ENCODE measurements around the gene NAV3.

NAV3 gene, protein sequence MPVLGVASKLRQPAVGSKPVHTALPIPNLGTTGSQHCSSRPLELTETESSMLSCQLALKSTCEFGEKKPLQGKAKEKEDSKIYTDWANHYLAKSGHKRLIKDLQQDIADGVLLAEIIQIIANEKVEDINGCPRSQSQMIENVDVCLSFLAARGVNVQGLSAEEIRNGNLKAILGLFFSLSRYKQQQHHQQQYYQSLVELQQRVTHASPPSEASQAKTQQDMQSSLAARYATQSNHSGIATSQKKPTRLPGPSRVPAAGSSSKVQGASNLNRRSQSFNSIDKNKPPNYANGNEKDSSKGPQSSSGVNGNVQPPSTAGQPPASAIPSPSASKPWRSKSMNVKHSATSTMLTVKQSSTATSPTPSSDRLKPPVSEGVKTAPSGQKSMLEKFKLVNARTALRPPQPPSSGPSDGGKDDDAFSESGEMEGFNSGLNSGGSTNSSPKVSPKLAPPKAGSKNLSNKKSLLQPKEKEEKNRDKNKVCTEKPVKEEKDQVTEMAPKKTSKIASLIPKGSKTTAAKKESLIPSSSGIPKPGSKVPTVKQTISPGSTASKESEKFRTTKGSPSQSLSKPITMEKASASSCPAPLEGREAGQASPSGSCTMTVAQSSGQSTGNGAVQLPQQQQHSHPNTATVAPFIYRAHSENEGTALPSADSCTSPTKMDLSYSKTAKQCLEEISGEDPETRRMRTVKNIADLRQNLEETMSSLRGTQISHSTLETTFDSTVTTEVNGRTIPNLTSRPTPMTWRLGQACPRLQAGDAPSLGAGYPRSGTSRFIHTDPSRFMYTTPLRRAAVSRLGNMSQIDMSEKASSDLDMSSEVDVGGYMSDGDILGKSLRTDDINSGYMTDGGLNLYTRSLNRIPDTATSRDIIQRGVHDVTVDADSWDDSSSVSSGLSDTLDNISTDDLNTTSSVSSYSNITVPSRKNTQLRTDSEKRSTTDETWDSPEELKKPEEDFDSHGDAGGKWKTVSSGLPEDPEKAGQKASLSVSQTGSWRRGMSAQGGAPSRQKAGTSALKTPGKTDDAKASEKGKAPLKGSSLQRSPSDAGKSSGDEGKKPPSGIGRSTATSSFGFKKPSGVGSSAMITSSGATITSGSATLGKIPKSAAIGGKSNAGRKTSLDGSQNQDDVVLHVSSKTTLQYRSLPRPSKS (N-terminal part only)

DNA sequence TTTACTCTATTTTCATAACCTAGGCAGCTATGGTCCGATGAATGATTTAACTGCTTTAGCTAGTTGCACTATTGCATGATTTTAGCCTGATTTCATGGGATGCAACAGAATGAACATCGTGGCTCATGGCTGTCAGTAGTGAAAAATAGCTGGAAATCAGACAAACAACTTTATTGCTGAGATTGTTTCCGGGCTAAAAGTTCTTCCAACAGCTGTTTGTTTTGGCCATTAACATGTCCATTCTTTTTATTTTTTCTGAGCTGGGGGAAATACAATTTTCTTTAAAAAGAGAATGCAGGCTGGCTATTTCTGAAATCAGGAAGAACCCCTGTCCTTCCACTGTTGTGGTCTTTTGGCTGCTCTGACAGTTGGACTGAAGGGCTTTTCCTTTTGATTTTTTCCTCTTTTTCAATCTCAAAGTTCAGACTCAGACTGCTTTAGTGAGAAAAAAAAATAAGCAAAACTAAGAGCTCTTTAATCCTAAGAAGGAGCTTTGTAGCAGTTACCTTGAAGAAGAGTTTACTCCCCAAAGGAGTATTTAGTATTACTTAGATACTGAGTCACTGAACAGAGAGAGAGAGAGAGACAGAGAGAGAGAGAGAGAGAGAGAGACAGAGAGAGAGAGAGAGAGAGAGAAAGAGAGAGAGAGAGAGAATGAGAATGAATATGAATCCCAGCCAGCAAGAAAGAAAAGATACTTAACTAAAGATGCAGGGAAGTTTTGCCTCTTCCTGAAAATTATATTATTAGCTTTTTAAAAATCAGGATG, at the start of gene NAV3:
TSS of gene NAV3 (plus strand) at position 312 of the 769 bp plus-strand sequence. CDS start 568 bp downstream, outside the sequence.
- DNase-seq (ENCODE audit: low read depth) = no peak

- DNase-seq (ENCODE audit: low read depth) = no peak
These were observed 48.7 kb upstream of the NAV3 start for GRCh38 chr12:77782034-77782433.

GRCh38 chr12:77782766-77783165, 47.9 kb upstream of the NAV3 start:
- no peak for DNase-seq (ENCODE audit: low read depth)

- no peak for DNase-seq (ENCODE audit: low read depth)
These were observed 45.5 kb upstream of the NAV3 start for GRCh38 chr12:77785211-77785610.

DNA sequence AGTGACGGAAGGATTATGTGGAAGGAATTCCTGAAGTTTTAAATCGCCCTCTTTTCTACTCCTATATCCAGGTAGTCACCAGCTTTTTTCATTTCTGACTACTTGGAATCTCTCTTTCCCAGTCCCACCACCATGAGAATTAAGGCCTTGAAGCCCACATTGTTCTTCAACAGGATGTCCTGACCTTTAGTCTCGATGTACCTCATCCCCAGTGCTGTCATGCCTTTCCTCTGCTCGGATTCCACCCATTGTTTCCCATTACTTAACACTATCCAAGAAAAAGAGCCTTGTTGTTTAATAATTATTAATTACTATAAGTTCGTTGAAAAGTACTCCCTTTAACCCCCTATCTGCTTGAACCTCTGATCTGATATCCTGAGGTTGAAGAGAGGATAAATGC, 44.0 kb upstream of the NAV3 start:
- no peak for DNase-seq (ENCODE audit: low read depth)

DNA sequence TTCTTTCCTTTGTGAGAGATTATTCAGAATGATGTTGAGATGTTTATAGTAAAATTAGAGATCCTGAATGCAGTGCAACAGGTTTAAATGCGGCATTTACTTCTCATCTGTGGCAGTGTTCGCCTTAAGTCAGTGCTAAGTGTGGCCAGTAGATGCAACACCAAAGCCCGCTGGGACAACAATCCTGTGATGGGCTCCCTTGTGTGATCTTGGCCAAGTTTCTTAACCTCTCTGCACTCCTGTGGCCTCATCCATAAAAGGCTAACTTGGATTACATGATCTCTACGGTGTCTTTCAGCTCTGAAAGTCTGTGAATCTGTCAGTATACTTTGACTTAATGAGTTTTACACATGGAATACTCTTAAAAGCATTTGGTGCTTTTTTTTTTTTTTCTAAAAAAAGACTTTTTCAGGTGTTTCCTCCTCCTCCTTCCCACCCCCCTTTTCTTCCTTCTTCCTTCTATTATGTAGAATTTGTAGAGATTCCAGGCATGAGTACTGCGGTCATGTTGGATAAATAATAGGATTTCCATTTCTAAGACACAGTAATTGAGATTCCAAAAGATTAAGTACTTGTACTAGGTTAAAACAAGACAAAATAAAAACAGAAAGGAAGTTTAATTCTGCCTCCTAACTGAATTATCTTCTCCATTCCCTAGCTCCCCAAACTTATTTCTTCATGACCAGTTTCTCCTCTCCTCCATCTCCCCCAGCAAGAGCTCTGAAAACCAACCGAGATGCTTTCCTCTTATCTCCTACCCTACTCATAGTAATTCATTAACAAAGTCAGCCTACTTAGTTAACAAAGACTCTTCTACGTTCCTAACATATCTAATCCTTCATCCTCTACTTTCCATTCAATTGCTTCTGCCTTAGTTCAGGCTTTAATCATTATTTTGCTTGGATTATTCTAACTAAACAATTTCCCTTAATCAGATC, 42.2 kb upstream of the NAV3 start:
- DNase-seq (ENCODE audit: low read depth) = no peak

DNA sequence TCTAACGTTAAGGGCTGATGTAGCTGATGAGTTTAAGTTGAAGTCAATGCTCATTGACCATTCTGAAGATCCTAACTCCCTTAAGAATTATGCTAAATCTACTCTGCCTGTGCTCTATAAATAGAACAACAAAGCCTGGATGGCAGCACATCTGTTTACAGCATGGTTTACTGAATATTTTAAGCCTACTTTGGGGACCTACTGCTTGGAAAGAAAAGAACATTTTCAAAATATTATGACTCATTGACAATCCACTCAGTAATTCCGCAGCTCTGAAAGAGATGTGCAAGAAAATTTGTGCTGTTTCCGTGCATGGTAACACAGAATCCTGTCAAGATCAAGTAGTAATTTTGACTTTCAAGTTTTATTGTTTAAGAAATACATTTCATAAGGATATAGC, 35.0 kb upstream of the NAV3 start:
- DNase-seq (ENCODE audit: low read depth) = no peak

- peak; percentile 57 for DNase-seq (ENCODE audit: low read depth)
These were observed 33.9 kb upstream of the NAV3 start for GRCh38 chr12:77796775-77797174.

DNA sequence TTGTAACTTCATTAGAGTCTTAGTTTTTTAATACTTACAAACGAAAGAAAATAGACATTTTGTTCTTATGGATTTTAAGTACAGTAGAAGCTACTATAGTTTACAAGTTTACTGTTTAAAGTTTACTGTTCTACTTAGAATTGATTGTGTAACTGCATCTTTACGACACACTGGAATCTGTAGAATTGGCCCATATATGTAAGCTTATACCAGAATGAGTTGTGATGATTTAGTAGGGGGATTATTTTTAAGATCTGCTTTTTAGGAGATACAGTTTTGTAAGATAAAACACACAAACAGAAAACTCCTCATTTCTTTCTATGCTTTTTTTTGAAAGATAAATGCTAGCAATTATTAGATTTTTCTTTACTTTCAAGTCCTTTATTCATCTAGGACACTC, 30.2 kb upstream of the NAV3 start:
- DNase-seq (ENCODE audit: low read depth) = no peak

GRCh38 chr12:77808534-77808933, 22.2 kb upstream of the NAV3 start:
- DNase-seq (ENCODE audit: low read depth) = no peak

DNA sequence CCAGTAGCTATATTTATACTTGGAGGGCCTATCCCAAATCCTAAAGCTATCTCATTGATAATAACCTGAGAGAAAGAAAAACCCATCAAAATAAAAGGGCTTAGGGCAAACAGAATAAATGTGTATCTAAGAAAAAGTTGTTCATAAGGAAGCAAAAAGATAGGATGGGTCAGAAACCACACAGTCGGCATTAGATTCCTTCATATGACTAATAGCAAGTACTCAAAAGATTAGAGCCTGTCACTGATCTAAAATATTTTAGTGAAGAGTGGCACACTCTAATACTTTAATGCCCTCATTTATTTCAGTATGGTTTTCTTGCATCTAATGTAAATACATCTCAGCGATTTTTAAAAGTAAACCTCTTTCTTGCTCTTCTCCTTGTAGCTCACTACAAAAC, 17.1 kb upstream of the NAV3 start:
- DNase-seq (ENCODE audit: low read depth) = no peak

- no peak for DNase-seq (ENCODE audit: low read depth)
These were observed 16.3 kb upstream of the NAV3 start for GRCh38 chr12:77814386-77814785.

- DNase-seq (ENCODE audit: low read depth) = no peak
These were observed 14.5 kb upstream of the NAV3 start for GRCh38 chr12:77816196-77816595.

DNA sequence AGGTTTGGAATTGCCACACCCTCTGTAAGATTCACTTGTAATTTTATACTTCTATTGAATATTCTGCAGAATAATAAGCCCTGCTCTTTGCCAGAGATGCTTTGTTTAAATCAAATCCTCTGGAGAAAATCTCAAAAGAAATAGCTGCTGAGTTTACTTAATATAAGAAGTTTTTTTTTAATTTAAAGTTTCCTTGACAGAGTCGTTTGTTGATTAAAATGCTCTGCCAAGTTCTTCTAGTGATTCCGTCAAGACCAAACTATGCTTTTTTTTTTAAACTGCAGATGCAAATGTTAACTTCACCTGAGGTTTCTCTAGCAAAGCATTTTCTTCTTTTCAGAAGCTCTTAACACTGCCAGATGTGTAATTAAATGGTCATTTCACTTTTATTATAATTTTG, 13.4 kb upstream of the NAV3 start:
- no peak for DNase-seq (ENCODE audit: low read depth)

DNA sequence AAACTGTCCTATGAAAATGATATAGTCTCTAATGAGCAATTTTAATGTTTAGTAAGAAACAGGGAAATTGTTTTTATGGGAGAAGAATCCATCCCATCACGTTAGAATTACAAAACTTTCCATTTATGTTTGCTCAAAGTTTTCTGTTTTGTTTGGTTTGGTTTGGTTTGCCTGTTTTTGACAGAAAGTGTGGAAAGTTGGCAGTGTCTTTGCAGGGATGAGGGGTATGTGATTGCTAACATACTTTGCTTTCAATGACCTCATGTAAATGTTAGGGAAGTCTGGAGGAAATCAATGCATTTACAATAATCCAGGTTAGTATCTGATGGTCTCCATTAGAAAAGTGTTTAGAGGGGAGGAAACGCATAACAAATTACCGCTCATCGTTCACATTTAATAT, 12.3 kb upstream of the NAV3 start:
- no peak for DNase-seq (ENCODE audit: low read depth)

- DNase-seq (ENCODE audit: low read depth) = no peak
These were observed 8.9 kb upstream of the NAV3 start for GRCh38 chr12:77821699-77822203.

DNA sequence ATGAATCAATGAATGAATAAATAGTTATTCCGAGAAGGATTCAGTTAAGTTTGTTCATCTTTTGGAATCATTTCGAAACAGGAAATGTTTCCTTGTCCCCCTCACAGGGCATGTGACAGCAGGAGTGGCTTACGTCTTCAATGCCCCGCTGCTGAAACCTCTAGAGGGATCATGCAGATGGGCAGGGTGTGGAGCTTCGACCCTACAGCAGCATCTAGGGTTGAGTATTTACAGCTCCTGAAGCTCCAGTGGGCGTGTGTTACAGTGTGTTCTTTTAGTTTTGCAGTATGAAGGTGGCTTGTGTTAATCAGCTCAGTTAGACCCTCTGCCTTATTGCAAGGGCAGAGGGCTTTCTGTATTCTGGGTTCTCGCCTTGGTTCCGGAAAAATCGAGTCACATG, 2.6 kb downstream of the NAV3 start:
- DNase-seq (ENCODE audit: low read depth) = no peak

GRCh38 chr12:77834618-77835017, 3.9 kb downstream of the NAV3 start:
- DNase-seq (ENCODE audit: low read depth) = no peak

DNA sequence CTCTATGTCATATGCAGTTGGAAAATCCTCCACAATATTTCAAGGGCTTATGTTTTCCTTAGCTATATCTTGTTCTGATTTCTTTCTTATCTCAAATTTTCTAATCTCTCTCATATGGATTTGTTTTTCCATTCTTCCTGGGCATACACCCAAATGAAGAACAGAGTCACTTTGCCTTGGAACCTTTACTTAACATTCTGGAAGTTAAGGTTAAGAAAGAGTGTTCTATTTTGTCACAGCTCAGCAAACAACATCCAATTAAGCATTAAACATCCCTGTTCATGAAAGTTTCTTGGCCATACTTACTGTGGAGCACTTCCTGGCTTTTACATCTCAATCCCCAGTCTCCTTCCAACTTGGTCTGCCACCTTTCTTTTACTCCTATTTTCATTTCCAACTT, 5.3 kb downstream of the NAV3 start:
- no peak for DNase-seq (ENCODE audit: low read depth)

DNA sequence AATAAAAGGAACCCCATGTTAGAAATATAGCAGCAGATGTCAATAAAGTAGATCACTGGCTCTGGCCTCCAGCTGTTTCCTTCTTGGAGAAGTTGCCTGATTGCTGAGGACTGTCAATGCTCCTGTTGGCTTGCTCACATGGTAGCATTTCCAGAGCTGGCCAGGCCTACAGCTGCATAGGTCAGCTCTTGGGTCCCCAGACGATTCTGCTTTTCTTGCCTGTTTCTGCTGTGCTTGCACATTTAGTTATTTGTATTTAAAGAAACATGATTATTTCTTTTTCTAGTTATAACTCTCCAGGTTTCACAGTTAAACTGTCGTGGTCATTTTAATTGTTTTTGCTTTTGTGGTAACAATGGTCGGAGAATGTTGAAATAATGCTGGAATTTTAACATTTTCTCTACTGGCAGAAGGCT, 7.2 kb downstream of the NAV3 start:
- DNase-seq (ENCODE audit: low read depth) = no peak

DNA sequence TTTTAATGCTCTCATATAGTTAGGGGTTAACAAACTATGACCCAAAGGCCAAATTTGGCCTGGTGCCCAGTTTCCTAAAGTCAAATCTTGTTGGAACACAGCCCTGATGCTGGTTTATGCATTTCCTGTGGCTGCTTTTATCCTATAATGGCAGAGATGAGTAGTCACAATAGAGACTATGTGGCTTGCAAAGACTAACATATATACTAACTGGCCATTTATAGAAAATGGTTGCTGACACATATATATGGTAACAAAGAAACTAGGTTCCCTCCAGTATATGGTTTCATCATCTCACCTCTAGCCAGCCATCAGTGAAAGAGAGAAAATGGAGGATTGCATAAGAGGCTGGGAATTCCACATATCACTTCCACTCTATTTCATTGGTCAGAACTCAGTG, 10.8 kb downstream of the NAV3 start:
- no peak for DNase-seq (ENCODE audit: low read depth)

Data from ELR (cell line).